DOHH2 (cell line): ENCODE data around the gene MID2.
"Not testable (repeated sequence)": the region's sequence is repeated elsewhere in the genome, so short reads cannot be mapped to it uniquely, and the experiment has no call there.

Experiments
- CTCF ChIP-seq: fragments of 200-600 bp; sonication (generic); IDR thresholded peaks from one replicate; pipeline ENCODE4 v1.5.1; 2014; ENCODE audit warnings: antibody characterized with exemption, mild to moderate bottlenecking, low read depth, low read length; ENCODE audit not compliant: poor library complexity, severe bottlenecking
- EZH2phosphoT487 ChIP-seq: fragments of 200-600 bp; sonication (generic); IDR thresholded peaks from 2 replicates; pipeline ENCODE4 v1.6.1; 2017; ENCODE audit warnings: borderline replicate concordance, mild to moderate bottlenecking, antibody characterized with exemption, low read length, moderate library complexity, mixed read lengths

DNA sequence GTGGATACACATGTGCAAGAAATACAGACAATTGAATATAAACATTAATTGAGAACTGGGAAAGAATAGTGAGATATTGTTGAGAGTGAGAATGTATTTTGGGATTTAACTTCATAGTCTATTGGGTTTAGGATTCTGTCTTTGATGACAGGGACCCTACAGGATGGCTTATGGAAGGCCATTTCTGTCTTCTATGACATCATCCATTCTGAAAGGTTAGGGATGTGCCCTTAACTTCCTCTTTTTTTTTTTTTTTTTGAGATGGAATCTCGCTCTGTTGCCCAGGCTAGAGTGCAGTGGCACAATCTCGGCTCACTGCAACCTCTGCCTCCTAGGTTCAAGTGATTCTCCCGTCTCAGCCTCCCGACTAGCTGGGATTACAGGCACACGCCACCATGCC is 31.4 kb downstream of the MID2 start:
- not testable (repeated sequence) for TF ChIP-seq CTCF, EZH2phosphoT487
